H1 (cell line): ENCODE results near the gene SLC5A11. TPM values are rescaled to one million over a fixed set of nuclear protein-coding genes. Genes with fewer than 3 reads are reported as not detected.

Experiments used
- BRCA1 ChIP-seq: IDR thresholded peaks from 2 replicates; pipeline ENCODE4 v1.6.1; 2012; ENCODE audit warnings: low read depth, low read length, improper control_type of control experiment
- polyA plus RNA-seq, 7 experiments: library from polyadenylated mRNA; depleted of rRNA in 3 of 7; stranded (reverse) in 5 of 7; unstranded in 2 of 7; fragments of >200 nt in 5 of 7; fragments of 200-250 nt in 2 of 7; gene quantifications; 1 replicate in 5 of 7; 2 replicates in 1 of 7; 4 replicates in 1 of 7; pipeline versions ENCODE4 v1.2.1 to v1.2.3, GENCODE V29; 2011 to 2013; ENCODE audit warnings: missing spikeins in 2 of 7, mixed read lengths in 2 of 7
- total RNA-seq: library from RNA; stranded (reverse); fragmentation: NEBNext Ultra II Directional; extraction: Animal tissue kit (Norgen Biotek cat#: 25700); gene quantifications from 2 replicates; pipeline ENCODE4 v1.2.1, GENCODE V29; 2021

The SLC5A11 gene
- total and polyA plus RNA-seq, 2 of the 8 experiments (the other 6 are each of a cell fraction or from before 2014, with no cell fraction given) = 0.26 to 0.59 TPM

DNA sequence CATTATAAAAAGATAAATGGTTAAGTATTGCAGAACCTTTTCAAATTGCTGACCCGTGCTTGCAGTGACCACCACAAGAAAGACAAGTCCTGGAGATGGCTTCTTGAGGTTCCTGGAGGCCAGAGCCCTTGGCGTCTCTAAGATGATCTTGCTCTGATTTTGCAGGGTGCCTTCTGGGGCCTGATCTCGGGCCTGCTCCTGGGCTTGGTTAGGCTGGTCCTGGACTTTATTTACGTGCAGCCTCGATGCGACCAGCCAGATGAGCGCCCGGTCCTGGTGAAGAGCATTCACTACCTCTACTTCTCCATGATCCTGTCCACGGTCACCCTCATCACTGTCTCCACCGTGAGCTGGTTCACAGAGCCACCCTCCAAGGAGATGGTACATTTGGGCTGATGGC is 63.0 kb downstream of the SLC5A11 start (continued):
- no peak for TF ChIP-seq BRCA1
